CD14-positive monocyte (primary cell): Measurements from ENCODE around the gene STX8. TPM values are rescaled to one million over a fixed set of nuclear protein-coding genes. Genes with fewer than 3 reads are reported as not detected.
A peak's percentile ranks its signal among the peaks of the same experiment; 100 is the strongest.

Experiments
- DNase-seq, 3 donors: peaks; one replicate each; pipeline ENCODE4 v3.0.0-alpha.2; 2011 to 2022
- H2AFZ ChIP-seq: 2 replicates; pipeline ENCODE4 v1.6.0; 2012; ENCODE audit warnings: mild to moderate bottlenecking, low read depth, low read length, inconsistent platforms; ENCODE audit not compliant: insufficient read depth, poor library complexity, severe bottlenecking
- H3K27ac ChIP-seq, 2 donors: 1 replicate in 1 of 2; 2 replicates in 1 of 2; pipeline ENCODE4 v1.5.1; 2012 to 2013; ENCODE audit warnings: low read length in 2 of 2, control low read depth in 1 of 2, inconsistent platforms in 1 of 2, low read depth in 1 of 2, mild to moderate bottlenecking in 1 of 2
- H3K27me3 ChIP-seq, 2 donors: one replicate each; pipeline versions ENCODE4 v1.6.0 to v1.6.1; 2011 to 2013; ENCODE audit warnings: low read length in 2 of 2; ENCODE audit not compliant: control insufficient read depth in 2 of 2, insufficient read depth in 2 of 2
- H3K36me3 ChIP-seq, 2 donors: replicated peaks in 1 of 2; 1 replicate in 1 of 2; 2 replicates in 1 of 2; pipeline versions ENCODE4 v1.5.1 to v1.6.1; 2012 to 2013; ENCODE audit warnings: low read length in 2 of 2, control low read depth in 1 of 2, inconsistent platforms in 1 of 2, mild to moderate bottlenecking in 1 of 2; ENCODE audit not compliant: insufficient read depth in 2 of 2, control insufficient read depth in 1 of 2
- H3K4me1 ChIP-seq, 2 donors: 1 replicate in 1 of 2; 2 replicates in 1 of 2; pipeline versions ENCODE4 v1.5.1 to v1.6.1; 2012 to 2013; ENCODE audit warnings: low read length in 2 of 2, control low read depth in 1 of 2, inconsistent platforms in 1 of 2, mild to moderate bottlenecking in 1 of 2, moderate library complexity in 1 of 2; ENCODE audit not compliant: insufficient read depth in 2 of 2, control insufficient read depth in 1 of 2
- H3K4me2 ChIP-seq: replicated peaks from 2 replicates; pipeline ENCODE3; 2012; ENCODE audit warnings: low read length, moderate library complexity, mild to moderate bottlenecking; ENCODE audit not compliant: poor library complexity, severe bottlenecking; ENCODE audit errors: extremely low read depth
- H3K4me3 ChIP-seq, 3 experiments: fragments of 200-600 bp in 1 of 3; sonication (generic) in 1 of 3; replicated peaks in 1 of 3; 1 replicate in 2 of 3; 2 replicates in 1 of 3; pipeline ENCODE4 v1.5.1; 2011 to 2013; ENCODE audit warnings: low read length in 3 of 3, mild to moderate bottlenecking in 3 of 3, control low read depth in 2 of 3, low read depth in 2 of 3, inconsistent platforms in 1 of 3, moderate library complexity in 1 of 3
- H3K79me2 ChIP-seq: 2 replicates; pipeline ENCODE4 v1.6.0; 2012; ENCODE audit warnings: mild to moderate bottlenecking, control low read depth, inconsistent platforms, low read length, moderate library complexity; ENCODE audit not compliant: insufficient read depth
- H3K9ac ChIP-seq: 2 replicates; pipeline ENCODE4 v1.6.0; 2017; ENCODE audit warnings: low read length, mild to moderate bottlenecking; ENCODE audit not compliant: insufficient read depth, poor library complexity, severe bottlenecking
- H3K9me3 ChIP-seq, 2 donors: replicated peaks in 1 of 2; 1 replicate in 1 of 2; 2 replicates in 1 of 2; pipeline versions ENCODE4 v1.5.1 to v1.6.1; 2012 to 2013; ENCODE audit warnings: low read length in 2 of 2, control low read depth in 1 of 2; ENCODE audit not compliant: control insufficient read depth in 1 of 2, insufficient read depth in 1 of 2
- H4K20me1 ChIP-seq: 2 replicates; pipeline ENCODE4 v1.6.0; 2012; ENCODE audit warnings: mild to moderate bottlenecking, low read length, control low read depth, moderate library complexity; ENCODE audit not compliant: insufficient read depth
- H3K27ac Mint-ChIP-seq, 7 donors: one replicate each; pipeline ENCODE4 v1.8.0; 2020; ENCODE audit warnings: mild to moderate bottlenecking in 7 of 7, mixed read lengths in 7 of 7, moderate library complexity in 6 of 7, inconsistent platforms in 2 of 7
- H3K27me3 Mint-ChIP-seq, 3 donors: one replicate each; pipeline ENCODE4 v1.8.0; 2021 to 2022; ENCODE audit warnings: low read depth in 3 of 3, mild to moderate bottlenecking in 3 of 3, mixed read lengths in 3 of 3, moderate library complexity in 3 of 3, inconsistent platforms in 1 of 3
- H3K36me3 Mint-ChIP-seq, 2 donors: one replicate each; pipeline ENCODE4 v1.8.0; 2020; ENCODE audit warnings: mixed read lengths in 2 of 2, inconsistent platforms in 1 of 2, mild to moderate bottlenecking in 1 of 2
- H3K4me1 Mint-ChIP-seq: one replicate; pipeline ENCODE4 v1.8.0; 2020; ENCODE audit warnings: mild to moderate bottlenecking, mixed read lengths
- H3K4me3 Mint-ChIP-seq, 2 donors: one replicate each; pipeline ENCODE4 v1.8.0; 2020; ENCODE audit warnings: mild to moderate bottlenecking in 2 of 2, mixed read lengths in 2 of 2, moderate library complexity in 1 of 2
- H3K9me3 Mint-ChIP-seq, 7 donors: one replicate each; pipeline ENCODE4 v1.8.0; 2020 to 2022; ENCODE audit warnings: mixed read lengths in 7 of 7, mild to moderate bottlenecking in 6 of 7, moderate library complexity in 6 of 7, inconsistent platforms in 2 of 7
- WGBS: methylation state at CpG from one replicate; pipeline ENCODE4 v1.1.5; 2013; ENCODE audit warnings: missing lambda C conversion rate; ENCODE audit not compliant: insufficient coverage; 5-methylcytosine and 5-hydroxymethylcytosine counted together
- intact Hi-C, 2 donors: fragments of 100-400 bp; cut with micrococcal nuclease; formaldehyde crosslinking; loops; one replicate each; pipeline versions ENCODE4 v1.15.0 to v1.15.1; 2023
- polyA plus RNA-seq, 3 donors: library from polyadenylated mRNA; depleted of rRNA in 1 of 3; unstranded in 2 of 3; stranded (reverse) in 1 of 3; fragments of 300-500 nt in 2 of 3; fragments of >200 nt in 1 of 3; fragmentation: Illumina TruSeq in 2 of 3; gene quantifications; 1 replicate in 2 of 3; 2 replicates in 1 of 3; pipeline ENCODE4 v1.2.3, GENCODE V29; 2012 to 2021
- TF ChIP-seq, protein P1 (sequence below): fragments of 200-600 bp; IDR thresholded peaks from one replicate; pipeline ENCODE4 v1.8.0; 2022; ENCODE audit warnings: antibody characterized with exemption, mild to moderate bottlenecking

Gene STX8
- polyA plus RNA-seq, 3 donors: 44.4 to 170 (median 142) TPM

DNA sequence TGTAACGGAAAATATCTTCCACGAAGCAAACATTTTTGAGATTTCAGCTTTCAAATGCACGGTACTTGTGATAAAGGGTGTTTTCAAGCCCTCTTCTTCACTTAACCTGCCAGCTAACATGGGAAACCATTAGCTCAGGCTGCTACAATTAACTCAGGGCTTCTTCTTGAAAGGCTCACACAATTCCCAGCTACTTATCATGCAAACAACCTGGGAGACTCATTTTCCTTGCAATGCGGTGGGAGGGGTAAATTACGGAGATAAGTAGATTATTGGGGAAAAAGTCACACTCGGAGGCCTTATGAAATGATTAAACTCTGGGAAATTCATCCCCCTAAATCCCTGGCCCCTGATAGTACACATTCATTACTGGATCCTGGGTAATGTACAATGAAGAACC lies 266.4 kb downstream of the STX8 start:
- Histone ChIP-seq H3K4me3 (no peak overlapping the region), H3K27me3 (no peaks in the 10 kb centered on the region), H3K27ac (no peak overlapping the region), H3K9me3 (no peaks in the 10 kb centered on the region), H3K4me2 (no peak overlapping the region), H3K79me2 (no peaks in the 10 kb centered on the region), H3K9ac (no peak overlapping the region), H3K4me1 (no peaks in the 10 kb centered on the region), H3K36me3 (no peaks in the 10 kb centered on the region), H2AFZ (no peak overlapping the region), H4K20me1 (no peaks in the 10 kb centered on the region)
- Mint-ChIP-seq H3K4me3 (no peak overlapping the region), H3K36me3 (peaks cover 2 to 8% of the 10 kb centered on the region in 2 donors), H3K9me3 (no peaks in the 10 kb centered on the region), H3K4me1 (no peaks in the 10 kb centered on the region), H3K27me3 (peaks cover 0 to 2% (median 0%) of the 10 kb centered on the region in 3 donors), H3K27ac (no peak overlapping the region)
- DNase-seq: no peak
- no CpG with 5 or more reads among the region's 6 CpGs for WGBS
- TF ChIP-seq, protein P1, sequence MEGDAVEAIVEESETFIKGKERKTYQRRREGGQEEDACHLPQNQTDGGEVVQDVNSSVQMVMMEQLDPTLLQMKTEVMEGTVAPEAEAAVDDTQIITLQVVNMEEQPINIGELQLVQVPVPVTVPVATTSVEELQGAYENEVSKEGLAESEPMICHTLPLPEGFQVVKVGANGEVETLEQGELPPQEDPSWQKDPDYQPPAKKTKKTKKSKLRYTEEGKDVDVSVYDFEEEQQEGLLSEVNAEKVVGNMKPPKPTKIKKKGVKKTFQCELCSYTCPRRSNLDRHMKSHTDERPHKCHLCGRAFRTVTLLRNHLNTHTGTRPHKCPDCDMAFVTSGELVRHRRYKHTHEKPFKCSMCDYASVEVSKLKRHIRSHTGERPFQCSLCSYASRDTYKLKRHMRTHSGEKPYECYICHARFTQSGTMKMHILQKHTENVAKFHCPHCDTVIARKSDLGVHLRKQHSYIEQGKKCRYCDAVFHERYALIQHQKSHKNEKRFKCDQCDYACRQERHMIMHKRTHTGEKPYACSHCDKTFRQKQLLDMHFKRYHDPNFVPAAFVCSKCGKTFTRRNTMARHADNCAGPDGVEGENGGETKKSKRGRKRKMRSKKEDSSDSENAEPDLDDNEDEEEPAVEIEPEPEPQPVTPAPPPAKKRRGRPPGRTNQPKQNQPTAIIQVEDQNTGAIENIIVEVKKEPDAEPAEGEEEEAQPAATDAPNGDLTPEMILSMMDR: no peak
- intact Hi-C loops: loop anchor here in 1 of 2 donors (10.0 kb wide), 1 partner anchor 56 kb away; no protein-coding TSS in a partner anchor

DNA sequence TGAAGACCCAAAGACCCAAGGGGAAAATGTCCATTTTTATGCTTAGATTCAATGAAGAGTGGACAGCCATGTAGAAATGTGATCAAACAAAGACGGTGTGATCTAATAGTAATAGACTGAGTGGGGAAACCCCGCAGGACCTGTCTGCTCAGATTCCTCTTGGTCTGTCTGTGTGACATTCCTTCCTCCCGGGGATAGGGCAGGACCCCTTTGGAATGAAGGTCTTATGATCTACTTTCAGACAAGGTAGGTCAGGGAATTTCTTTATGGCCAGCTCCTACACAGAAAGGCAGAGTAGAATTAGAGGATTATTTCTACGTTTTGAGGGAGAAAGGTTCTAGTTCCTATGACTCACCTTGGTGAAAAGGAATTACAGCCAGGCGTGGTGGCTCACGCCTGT lies 267.6 kb downstream of the STX8 start:
- peak overlapping the region in 1 of 7 donors; percentile 24 for H3K27ac Mint-ChIP-seq

More for the DNA sequence above, 267.6 kb downstream of the STX8 start:
- Histone ChIP-seq H3K4me1 (no peaks in the 10 kb centered on the region), H3K79me2 (no peaks in the 10 kb centered on the region), H3K27ac (no peak overlapping the region), H2AFZ (no peak overlapping the region), H3K4me3 (no peak overlapping the region), H3K4me2 (no peak overlapping the region), H3K9ac (no peak overlapping the region), H3K36me3 (no peaks in the 10 kb centered on the region), H3K27me3 (no peaks in the 10 kb centered on the region), H4K20me1 (no peaks in the 10 kb centered on the region), H3K9me3 (no peaks in the 10 kb centered on the region)
- WGBS: 96% methylated on average over 4 of the region's 6 CpGs
- peaks cover 4 to 11% of the 10 kb centered on the region in 2 donors for H3K36me3 Mint-ChIP-seq
- H3K9me3 Mint-ChIP-seq: no peaks in the 10 kb centered on the region
- H3K4me3 Mint-ChIP-seq: no peak overlapping the region
- no peak for DNase-seq
- no peaks in the 10 kb centered on the region for H3K4me1 Mint-ChIP-seq
- peaks cover 0 to 2% (median 0%) of the 10 kb centered on the region in 3 donors for H3K27me3 Mint-ChIP-seq
- TF ChIP-seq, protein P1: no peak
- intact Hi-C loops: loop anchor here in 1 of 2 donors (10.0 kb wide), 1 partner anchor 57 kb away; no protein-coding TSS in a partner anchor
